ENCODE results near the gene GLYATL1B.
"Not testable (repeated sequence)": the region's sequence is repeated elsewhere in the genome, so short reads cannot be mapped to it uniquely, and the experiment has no call there.

GLYATL1B gene

GRCh38 chr11:59097113-59097708 is 11.1 kb downstream of the GLYATL1B start:
- no peak for DNase-seq

DNA sequence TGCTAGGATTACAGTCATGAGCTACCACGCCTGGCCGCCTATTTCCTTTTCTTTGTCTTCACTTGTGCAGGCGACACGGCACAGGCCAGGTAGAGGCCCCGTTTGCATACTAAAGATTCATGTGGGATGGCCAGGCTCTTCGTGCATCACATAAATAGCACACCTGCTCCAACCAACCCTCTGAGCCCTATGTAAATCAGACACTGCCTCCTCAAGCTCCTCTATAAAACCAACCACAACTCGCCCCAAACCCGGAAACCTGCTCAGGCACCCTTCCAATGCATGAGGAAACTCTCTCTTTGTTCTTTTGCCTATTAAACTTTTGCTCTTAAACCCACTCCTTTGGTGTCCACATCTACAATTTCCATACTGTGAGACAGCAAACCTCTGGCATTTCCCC is 11.8 kb downstream of the GLYATL1B start:
- peak; percentile 29 for DNase-seq

- no peak for DNase-seq
These were observed 16.2 kb downstream of the GLYATL1B start for GRCh38 chr11:59102259-59102765.

DNA sequence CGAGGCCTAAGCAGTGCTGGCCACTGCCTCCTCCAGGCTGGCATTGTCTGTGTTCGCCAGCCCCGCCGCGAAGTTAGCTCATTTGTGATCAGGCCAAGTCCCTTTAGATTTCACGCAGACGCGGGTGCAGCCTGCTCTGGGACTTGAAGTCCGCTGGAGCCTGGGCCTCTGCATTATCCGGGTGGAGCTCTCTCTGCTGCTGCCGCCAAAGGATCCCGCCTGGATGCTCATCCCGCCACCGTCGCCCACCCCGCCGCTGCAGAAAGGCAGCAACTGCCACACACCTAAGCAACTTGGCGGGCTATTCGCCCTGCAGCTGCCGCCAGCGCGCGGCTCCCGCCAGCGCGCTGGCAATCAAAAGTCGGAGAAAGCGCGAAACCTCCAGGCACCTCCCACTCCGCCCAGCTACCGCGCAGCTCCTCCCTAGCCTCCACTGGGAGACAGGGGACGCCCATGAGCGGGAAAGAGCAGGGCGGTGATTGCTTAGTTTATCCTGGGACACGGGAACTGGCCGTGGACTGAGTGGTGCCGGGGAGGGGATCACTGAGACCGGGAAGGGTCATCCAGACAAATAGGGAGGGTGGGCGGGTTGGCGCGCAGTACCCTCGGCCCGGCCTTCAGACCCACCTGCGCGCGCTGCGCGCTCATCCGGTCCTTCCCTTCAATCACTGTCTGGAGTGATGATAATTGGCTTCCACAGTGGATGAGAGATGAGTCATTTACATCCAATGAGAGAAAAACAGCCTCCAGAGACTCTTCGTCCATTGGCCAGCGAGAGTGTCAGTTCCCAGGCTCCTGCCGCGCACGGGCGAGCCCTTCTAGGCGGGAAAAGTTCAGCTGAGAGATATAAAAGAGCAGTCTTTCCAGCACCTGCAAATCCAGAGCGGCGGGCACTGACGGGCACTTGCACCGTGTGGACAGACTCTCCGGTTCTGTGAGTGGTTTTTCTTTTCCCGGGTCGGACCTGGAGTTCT is 20.5 kb downstream of the GLYATL1B start, which contains the start of gene FAM111B:
Gene FAM111B (plus strand): TSS at position 875 of the 974 bp plus-strand sequence. CDS start 2,389 bp downstream, outside the sequence.
- DNase-seq: peak; percentile 97

DNA sequence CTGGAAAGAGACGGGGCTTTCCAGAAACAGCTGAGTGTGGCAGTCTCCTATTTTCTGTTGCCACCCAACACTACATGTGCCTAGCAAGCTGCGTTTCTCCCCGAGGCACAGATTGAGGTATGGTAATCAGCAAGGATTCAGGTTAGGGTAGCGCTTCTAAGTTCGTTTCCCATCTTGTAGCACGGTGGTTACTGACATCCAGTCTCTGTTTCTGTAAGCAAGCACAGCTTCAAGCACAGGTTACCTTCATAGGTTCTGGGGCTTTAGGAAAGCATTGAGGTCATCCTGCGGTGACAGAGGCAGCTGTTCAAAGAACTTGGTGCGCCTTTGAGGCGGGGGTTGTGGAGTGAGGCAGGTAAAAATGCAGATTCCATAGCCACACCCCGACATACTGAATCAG is 21.6 kb downstream of the GLYATL1B start:
- DNase-seq: not testable (repeated sequence)

DNA sequence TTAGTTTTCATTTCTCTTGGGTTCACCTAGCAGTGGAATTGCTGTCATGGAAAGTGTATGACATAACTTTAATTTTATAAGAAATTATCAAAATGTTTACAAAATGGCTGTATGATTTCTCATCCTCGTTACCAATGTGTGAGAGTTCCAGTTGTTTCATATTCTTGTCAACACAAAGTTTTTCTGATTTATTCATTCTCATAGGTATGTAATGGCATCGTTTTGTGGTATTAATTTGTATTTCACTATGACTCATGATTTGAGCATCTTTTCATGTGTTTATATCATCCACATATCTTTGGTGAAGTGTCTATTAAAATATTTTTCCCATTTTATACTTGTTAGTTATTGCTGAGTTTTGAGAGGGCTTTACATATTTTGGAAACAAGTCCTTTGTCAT is 26.4 kb downstream of the GLYATL1B start:
- DNase-seq: no peak

DNA sequence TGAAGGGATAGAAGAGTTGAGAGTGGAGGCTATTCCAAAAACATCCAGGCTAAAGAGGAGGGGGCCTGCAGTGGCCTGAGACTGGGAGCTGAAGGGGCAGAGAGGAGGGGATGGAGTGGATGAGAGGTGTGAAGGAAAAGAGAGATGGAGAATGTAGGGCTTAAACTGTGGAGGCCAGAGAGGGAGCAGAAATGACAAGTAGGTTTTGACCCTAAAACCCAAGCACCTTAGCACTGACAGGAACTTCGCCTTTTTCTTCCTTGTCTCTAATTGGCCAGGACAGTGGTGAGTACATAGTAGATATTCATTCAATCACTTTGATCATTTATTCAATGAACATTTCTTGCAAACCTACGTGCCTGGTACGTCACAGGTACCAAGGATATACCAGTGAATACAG is 28.2 kb downstream of the GLYATL1B start:
- no peak for DNase-seq

GRCh38 chr11:59115553-59115952 is 29.4 kb downstream of the GLYATL1B start:
- no peak for DNase-seq

DNA sequence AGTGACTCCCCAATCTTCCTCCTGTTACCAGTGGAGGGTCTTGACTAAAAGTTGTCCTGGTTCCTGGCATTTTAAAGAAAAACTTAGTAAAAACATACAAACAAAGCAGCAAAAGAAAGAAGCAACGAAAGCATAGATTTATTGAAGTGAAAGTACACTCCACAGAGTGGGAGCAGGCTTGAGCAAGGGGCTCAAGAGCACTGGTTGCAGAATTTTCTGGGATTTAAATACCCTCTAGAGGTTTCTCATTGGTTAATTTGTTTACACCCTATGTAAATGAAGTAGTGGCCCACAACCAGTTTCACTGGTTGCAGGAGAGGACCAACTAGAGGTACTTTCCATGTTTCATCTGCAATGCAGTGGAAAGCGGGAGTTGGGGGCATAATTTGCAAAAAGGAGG is 31.7 kb downstream of the GLYATL1B start:
- DNase-seq: no peak

DNA sequence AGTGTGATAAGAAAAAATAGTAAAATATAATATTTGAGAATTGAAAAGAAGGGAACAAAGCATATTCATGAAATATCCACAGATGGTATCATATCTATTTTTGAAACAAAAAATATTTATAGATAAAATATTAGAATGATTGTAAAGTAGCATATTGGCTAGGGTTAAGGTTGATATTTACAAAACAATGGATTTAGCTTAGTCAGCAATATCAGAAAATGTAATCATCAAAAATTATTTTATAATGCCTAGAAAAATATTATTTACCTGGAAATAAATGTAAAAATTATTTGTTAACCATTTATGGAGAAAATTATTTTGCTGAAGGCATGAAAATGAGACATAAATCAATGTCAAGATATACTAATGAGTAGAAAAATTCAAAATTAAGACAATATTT is 33.7 kb downstream of the GLYATL1B start:
- no peak for DNase-seq

DNA sequence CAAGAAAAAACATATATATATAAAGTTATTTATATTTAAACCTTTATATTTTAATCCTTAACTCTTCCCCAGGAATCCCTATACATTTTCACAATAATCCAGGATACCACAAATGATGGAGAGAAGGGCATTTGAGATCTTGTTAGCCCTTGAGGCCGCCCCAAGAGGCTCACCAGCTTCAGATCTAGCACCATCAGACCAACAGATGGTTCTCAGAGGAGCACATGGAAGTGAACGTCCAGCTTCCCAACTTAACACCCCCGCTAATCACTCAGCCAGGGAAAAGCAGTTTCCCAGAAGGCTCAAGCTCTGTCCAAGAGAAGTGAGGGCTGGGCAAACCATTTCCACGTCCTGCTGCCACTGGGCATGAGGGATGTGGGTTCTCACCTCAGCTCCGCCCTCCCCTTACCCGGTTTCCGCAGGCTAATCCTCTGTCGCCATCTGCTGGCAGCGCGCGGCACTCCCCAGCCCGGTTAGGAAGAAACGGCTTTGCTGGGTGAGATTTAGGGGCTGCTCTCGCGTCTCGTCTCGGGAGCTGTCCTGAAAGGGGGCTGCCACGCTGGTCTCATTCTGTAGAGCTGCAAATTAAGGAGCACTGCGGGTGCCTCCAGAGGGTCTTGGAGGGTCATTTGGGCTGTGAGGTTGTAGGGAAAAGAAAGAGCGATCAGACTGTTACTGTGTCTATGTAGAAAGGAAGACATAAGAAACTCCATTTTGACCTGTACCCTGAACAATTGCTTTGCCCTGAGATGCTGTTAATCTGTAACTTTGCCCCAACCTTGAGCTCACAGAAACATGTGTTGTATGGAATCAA is 49.7 kb downstream of the GLYATL1B start:
- DNase-seq: no peak

DNA sequence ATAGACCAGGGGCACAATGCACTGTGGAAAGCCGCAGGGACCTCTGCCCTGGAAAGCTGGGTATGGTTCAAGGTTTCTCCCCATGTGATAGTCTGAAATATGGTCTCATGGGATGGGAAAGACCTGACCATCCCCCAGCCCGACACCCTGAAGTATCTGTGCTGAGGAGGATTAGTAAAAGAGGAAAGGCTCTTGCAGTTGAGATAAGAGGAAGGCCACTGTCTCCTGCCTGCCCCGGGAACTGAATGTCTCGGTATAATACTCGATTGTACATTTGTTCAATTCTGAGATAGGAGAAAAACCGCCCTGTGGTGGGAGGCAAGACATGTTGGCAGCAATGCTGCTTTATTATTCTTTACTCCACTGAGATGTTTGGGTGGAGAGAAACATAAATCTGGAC is 50.4 kb downstream of the GLYATL1B start:
- not testable (repeated sequence) for DNase-seq

- DNase-seq: no peak
These were observed 51.1 kb downstream of the GLYATL1B start for GRCh38 chr11:59137190-59137589.

GRCh38 chr11:59138643-59139042 is 52.5 kb downstream of the GLYATL1B start:
- DNase-seq: no peak

DNA sequence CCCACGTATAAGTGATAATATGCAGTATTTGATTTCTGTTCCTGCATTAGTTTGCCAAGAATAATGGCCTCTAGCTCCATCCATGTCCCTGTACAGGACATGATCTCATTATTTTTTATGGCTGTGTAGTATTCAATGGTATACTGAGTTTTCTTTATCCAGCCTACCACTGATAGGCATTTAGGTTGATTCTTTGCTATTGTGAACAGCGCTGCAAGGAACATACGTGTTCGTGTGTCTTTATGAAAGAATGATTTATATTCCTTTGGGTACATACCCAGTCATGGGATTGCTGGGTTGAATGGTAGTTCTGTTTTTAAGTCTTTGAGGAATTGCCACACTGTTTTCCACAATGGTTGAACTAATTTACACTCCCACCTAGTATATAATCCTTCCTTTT is 55.1 kb downstream of the GLYATL1B start:
- DNase-seq: no peak

DNA sequence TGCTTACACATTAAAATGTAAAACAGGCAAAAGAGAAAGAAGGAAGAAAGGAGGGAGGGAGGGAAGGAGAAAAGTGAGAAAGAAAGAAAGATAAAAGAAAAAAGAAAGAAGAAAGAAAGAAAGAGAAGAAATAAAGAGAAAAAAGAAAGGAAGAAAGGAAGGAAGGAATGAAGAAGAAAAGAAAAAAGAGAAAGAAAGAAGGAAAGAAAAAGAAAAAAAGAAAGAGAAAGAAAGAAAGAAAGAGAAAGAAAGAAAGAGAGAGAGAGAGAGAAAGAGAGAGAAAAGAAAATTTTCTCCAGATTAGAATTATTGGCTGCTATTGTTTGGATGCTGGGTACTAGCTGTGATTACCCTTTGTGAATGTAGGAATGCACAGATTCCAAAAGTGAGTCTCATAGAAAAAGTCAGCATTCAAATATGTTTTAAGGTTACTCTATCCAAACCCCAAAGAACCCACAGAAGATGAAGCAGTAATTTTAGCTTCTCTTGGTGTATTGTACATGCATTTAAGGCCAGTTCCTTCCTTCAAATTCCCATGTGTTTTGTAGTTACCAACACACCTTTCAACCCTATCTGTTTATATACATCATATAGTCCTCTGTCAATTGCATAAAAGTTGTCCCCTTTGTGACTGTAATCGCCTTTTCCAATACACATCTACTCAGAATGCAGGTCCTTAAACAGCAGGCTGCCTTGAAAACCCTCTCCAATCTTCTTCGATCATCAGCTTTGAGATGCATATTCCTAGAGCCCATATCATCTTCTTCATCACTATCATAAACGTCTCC is 55.8 kb downstream of the GLYATL1B start:
- DNase-seq: no peak

DNA sequence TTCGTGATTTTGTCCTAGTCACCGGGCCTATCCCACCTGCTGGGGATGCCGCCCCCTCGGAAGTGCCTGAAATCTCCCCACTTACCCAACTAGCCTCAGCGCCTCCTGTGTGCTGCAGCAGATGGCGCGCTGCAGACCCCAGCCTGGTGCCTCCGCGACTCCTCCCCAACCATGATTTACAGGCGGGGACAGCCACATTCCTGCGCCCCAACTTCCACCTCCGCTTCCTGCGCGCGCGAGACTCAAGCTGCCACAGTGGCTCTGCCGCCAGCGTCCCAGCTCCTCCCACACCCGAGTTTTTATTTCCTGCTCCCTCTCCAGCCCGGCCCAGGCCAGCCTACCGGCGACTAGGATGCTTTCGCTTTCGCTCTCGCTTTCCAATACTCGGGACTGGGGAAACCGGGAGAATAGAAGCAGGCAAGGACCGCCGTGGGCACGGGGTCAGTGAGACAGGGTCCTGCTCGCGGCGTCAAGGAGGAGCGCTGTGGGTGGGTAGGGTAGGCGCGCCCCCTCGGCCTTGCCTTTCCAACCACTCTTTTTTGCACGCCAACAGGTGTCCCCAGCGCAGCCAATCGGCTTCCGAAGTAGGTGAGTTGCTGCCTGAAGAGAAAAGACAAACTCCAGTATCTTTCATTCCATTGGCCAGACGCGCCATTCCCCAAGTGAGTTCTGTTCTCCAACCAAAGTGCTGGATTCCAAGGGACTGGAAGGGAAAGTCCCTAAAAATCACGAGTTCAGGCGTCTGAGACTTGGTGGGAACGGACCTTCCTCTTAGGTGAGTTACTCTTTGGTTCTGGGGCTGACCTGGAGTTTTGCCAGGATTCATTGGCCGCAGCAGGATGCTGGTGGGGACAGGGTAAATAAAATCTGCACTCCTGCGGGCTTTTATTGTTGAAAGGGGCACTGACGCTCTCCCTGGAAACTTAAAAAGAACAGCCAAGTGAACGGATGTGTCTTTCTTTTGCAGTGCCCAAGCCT is 56.7 kb downstream of the GLYATL1B start, which contains the start of gene FAM111A:
Gene FAM111A (plus strand): TSS at position 327 of the 978 bp plus-strand sequence. CDS start 6,017 bp downstream, outside the sequence.
- DNase-seq: peak; percentile 79

- no peak for DNase-seq
These were observed 58.0 kb downstream of the GLYATL1B start for GRCh38 chr11:59144096-59144495.
